ENCODE measurements around the gene ZDHHC14.

The ZDHHC14 gene

DNA sequence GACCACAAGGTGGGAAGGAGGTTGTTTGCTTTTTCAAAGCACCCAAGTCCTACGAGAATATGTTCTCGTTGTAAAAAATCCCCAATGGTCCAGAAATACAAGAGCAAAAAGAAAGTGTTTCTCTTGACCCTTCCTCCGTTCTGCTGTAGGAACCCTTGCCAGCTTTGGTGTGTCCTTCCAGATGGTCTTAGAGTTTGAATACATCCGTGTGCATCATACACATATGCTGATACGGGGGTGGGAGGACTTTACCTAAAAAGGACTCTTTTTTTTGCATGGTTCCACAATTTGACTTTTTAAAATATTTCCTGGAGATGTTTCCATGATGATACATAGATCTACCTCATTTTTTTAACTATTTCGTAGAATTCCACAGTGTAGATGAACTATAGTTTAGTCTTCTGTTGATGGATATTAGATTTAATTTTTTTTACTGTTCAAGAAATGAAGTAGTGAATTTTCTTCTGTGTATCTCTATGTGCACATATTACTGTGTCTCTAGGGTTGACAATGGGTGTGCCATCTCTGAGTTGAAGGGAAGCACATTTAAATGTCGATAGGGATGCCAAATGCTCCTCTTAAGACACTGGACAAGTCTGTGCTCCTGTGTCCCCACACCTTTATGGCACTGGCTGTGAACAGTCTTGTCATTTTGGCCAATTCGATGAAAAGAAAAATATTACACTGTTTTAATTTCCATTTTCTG is 259.9 kb downstream of the ZDHHC14 start:
- H3K9ac ChIP-seq (ENCODE audit: low read length in 2 of 2): no peak overlapping the region
- no peak overlapping the region for H3K27ac ChIP-seq (ENCODE audit: low read length)
- no peak overlapping the region for H3K4me3 ChIP-seq (ENCODE audit: low read length in 2 of 2)
- no peaks in the 10 kb centered on the region for H3K9me3 ChIP-seq (ENCODE audit: control insufficient read depth in 2 of 2, low read length in 2 of 2)
- H3K27me3 ChIP-seq (ENCODE audit: control insufficient read depth in 1 of 2, insufficient read depth in 2 of 2, low read length in 2 of 2): no peaks in the 10 kb centered on the region
- no peaks in the 10 kb centered on the region for H3K36me3 ChIP-seq (ENCODE audit: control insufficient read depth in 2 of 2, insufficient read depth in 2 of 2, low read length in 2 of 2)
- H3K4me1 ChIP-seq (ENCODE audit: control insufficient read depth, insufficient read depth, low read length): peaks cover 10% of the 10 kb centered on the region

DNA sequence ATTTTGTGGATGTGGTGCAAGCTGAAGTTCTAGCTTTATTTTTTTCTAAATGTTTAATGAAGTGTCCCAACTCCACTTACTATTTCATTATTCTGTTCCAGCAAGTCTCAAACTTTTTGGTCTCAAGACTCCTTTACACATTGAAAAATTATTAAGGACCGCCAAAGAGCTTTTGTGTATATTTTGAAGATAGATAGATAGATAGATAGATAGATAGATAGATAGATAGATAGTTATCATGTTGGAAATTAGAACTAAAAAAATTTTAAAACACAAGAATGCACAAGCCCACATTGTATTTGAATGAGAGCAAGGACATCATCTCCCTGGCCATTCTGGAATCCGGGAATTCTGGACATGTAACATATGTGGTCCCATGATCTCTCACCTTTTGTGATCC is 260.8 kb downstream of the ZDHHC14 start:
- H3K4me3 ChIP-seq (ENCODE audit: low read length in 2 of 2): no peak overlapping the region
- no peaks in the 10 kb centered on the region for H3K27me3 ChIP-seq (ENCODE audit: control insufficient read depth in 1 of 2, insufficient read depth in 2 of 2, low read length in 2 of 2)
- peaks cover 10% of the 10 kb centered on the region for H3K4me1 ChIP-seq (ENCODE audit: control insufficient read depth, insufficient read depth, low read length)
- H3K9ac ChIP-seq (ENCODE audit: low read length in 2 of 2): no peak overlapping the region
- H3K9me3 ChIP-seq (ENCODE audit: control insufficient read depth in 2 of 2, low read length in 2 of 2): no peaks in the 10 kb centered on the region
- no peaks in the 10 kb centered on the region for H3K36me3 ChIP-seq (ENCODE audit: control insufficient read depth in 2 of 2, insufficient read depth in 2 of 2, low read length in 2 of 2)
- H3K27ac ChIP-seq (ENCODE audit: low read length): no peak overlapping the region

DNA sequence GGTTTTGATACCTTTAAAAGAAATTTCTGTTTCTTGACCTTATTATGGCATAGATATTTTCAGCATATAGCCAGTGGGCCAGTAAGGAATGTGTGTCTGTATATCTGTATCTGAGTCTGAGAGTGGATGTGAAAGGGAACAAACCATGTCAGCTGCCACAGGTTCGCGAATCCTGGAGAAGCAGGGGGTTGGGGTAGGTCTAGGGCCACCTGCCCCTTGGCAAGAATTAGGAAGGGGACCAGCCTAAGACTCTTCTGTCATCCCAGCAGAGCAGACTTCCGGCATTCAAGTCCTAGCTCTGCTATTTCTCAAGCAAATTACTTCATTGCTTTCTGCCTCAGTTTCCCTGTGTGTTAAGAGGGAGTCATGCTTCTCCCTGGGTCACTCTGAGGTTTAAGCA is 261.7 kb downstream of the ZDHHC14 start:
- H3K9me3 ChIP-seq (ENCODE audit: control insufficient read depth in 2 of 2, low read length in 2 of 2): no peaks in the 10 kb centered on the region
- H3K4me3 ChIP-seq (ENCODE audit: low read length in 2 of 2): no peak overlapping the region
- no peaks in the 10 kb centered on the region for H3K36me3 ChIP-seq (ENCODE audit: control insufficient read depth in 2 of 2, insufficient read depth in 2 of 2, low read length in 2 of 2)
- no peak overlapping the region for H3K9ac ChIP-seq (ENCODE audit: low read length in 2 of 2)
- H3K27ac ChIP-seq (ENCODE audit: low read length): no peak overlapping the region
- no peaks in the 10 kb centered on the region for H3K27me3 ChIP-seq (ENCODE audit: control insufficient read depth in 1 of 2, insufficient read depth in 2 of 2, low read length in 2 of 2)
- H3K4me1 ChIP-seq (ENCODE audit: control insufficient read depth, insufficient read depth, low read length): peaks cover 10% of the 10 kb centered on the region

DNA sequence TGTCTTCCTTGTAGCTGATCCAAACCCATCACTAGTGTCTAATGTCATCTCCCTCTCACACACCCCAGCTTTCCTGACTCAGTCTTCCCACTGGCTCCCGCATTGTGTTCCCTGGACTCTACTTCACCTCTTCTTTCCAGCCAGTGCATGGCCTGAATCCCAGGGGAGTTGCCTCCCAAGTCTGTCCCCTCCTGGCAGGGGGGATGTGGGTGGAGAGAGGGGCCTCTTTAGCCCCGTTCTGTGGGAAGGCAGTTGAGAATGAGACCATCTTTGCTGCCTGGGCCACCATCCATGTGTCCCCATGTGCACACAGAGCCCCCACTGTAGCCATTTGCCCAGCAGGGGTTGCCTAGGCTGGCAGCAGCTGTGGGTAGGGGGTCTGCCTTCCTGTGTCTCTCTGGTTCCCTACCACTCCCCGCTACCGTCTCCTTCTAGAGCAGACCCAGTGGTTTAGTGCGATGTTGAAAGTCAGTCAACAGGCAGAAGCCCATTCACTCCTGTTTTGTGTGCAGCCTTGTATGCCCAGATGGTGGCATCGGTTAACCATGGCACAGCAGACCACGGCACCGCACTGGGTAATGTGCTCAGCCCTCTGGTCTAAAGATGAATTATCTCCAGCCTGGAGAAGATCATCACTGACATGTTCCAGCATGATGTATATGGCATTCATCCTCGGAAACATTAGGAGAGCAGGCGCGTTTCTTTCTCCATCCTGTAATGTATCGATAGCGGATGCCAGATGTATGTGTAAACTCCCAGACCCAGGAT is 263.2 kb downstream of the ZDHHC14 start:
- Histone ChIP-seq H3K4me1 (ENCODE audit: control insufficient read depth, insufficient read depth, low read length) (peaks cover 10% of the 10 kb centered on the region), H3K36me3 (ENCODE audit: control insufficient read depth in 2 of 2, insufficient read depth in 2 of 2, low read length in 2 of 2) (no peaks in the 10 kb centered on the region), H3K27ac (ENCODE audit: low read length) (no peak overlapping the region), H3K4me3 (ENCODE audit: low read length in 2 of 2) (no peak overlapping the region), H3K9ac (ENCODE audit: low read length in 2 of 2) (no peak overlapping the region), H3K27me3 (ENCODE audit: control insufficient read depth in 1 of 2, insufficient read depth in 2 of 2, low read length in 2 of 2) (no peaks in the 10 kb centered on the region), H3K9me3 (ENCODE audit: control insufficient read depth in 2 of 2, low read length in 2 of 2) (no peaks in the 10 kb centered on the region)

DNA sequence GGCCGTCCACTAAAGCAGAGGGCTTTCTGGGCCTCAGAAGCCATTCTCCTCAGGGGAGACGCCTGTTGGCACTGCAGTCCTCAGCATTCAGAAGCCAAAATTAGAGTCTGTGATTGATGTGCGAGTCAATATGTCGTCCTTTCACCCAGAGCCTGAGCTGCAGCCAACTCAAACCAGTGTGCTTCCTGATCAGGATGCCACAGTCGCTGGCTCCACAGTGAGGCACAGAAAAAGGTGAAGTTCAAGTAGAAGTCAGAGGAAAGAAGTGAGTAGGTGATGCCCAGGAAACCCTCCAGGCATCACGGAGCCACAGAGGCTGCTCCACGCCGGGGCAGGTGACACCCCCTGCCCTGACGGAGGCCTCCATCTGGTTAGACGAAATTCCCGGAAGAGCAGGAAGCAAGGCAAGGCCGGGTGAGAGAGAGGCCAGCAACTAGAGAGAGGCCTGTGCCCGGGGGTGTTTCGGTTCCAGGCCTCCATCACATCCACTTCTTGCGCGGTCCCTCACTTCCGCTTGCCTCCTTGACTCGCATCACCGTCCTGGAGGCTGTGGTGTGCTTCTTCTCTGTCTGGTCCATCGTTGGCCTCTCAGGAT is 264.3 kb downstream of the ZDHHC14 start:
- no peak overlapping the region for H3K4me3 ChIP-seq (ENCODE audit: low read length in 2 of 2)
- no peaks in the 10 kb centered on the region for H3K27me3 ChIP-seq (ENCODE audit: control insufficient read depth in 1 of 2, insufficient read depth in 2 of 2, low read length in 2 of 2)
- no peak overlapping the region for H3K9ac ChIP-seq (ENCODE audit: low read length in 2 of 2)
- H3K27ac ChIP-seq (ENCODE audit: low read length): no peak overlapping the region
- H3K4me1 ChIP-seq (ENCODE audit: control insufficient read depth, insufficient read depth, low read length): peaks cover 21% of the 10 kb centered on the region
- H3K9me3 ChIP-seq (ENCODE audit: control insufficient read depth in 2 of 2, low read length in 2 of 2): no peaks in the 10 kb centered on the region
- no peaks in the 10 kb centered on the region for H3K36me3 ChIP-seq (ENCODE audit: control insufficient read depth in 2 of 2, insufficient read depth in 2 of 2, low read length in 2 of 2)

DNA sequence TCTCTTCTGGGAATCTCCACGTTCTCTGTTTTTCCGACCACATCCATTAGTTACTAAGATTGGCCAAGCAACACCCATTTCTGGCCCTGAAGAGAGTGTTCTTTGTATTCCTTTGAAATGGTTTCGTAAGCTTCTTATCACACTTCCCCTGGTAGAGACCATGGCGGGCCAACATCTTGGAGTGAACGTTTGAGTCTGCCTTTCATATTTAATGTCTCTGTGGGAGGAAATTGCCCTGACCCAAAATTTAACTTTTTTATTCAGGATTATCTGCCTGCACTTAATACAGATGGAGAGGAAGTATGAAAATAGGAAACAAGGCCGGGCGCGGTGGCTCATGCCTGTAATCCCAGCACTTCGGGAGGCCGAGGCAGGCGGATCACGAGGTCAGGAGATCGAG is 265.0 kb downstream of the ZDHHC14 start:
- Histone ChIP-seq H3K9ac (ENCODE audit: low read length in 2 of 2) (no peak overlapping the region), H3K4me1 (ENCODE audit: control insufficient read depth, insufficient read depth, low read length) (peaks cover 27% of the 10 kb centered on the region), H3K27me3 (ENCODE audit: control insufficient read depth in 1 of 2, insufficient read depth in 2 of 2, low read length in 2 of 2) (no peaks in the 10 kb centered on the region), H3K9me3 (ENCODE audit: control insufficient read depth in 2 of 2, low read length in 2 of 2) (no peaks in the 10 kb centered on the region), H3K36me3 (ENCODE audit: control insufficient read depth in 2 of 2, insufficient read depth in 2 of 2, low read length in 2 of 2) (no peaks in the 10 kb centered on the region), H3K27ac (ENCODE audit: low read length) (no peak overlapping the region), H3K4me3 (ENCODE audit: low read length in 2 of 2) (no peak overlapping the region)

DNA sequence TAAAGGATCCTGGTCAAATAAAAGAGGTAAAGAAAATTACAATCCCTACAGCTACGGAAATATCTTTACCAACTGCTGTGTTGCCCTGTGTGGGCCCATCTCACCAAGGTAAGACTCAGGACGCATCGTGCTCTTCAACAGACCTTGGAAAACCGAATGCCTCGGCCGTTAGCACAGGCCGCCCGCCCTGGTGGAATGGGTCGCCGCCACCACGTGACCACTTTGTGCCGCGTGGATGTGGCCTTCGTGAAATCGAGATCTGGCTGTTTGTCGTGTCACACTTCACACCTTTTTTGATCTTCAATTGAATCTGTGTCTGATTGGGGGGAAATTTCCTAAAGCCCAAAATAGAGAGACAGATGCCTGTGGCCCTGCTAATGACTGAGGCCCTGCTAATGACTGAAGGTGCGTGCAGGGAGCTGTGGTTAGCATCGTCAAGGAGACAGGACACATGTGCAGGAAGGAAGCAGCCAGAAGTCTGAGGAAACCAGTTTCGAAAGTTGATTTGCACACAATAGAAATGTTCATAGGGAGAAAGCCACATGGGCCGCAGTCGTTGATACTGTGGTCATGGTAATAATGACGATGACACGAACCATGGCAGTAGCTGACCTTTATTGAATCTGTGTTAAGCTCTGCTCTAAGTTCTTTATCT is 266.4 kb downstream of the ZDHHC14 start:
- Histone ChIP-seq H3K36me3 (ENCODE audit: control insufficient read depth in 2 of 2, insufficient read depth in 2 of 2, low read length in 2 of 2) (no peaks in the 10 kb centered on the region), H3K9me3 (ENCODE audit: control insufficient read depth in 2 of 2, low read length in 2 of 2) (no peaks in the 10 kb centered on the region), H3K4me3 (ENCODE audit: low read length in 2 of 2) (no peak overlapping the region), H3K27me3 (ENCODE audit: control insufficient read depth in 1 of 2, insufficient read depth in 2 of 2, low read length in 2 of 2) (no peaks in the 10 kb centered on the region), H3K27ac (ENCODE audit: low read length) (no peak overlapping the region), H3K4me1 (ENCODE audit: control insufficient read depth, insufficient read depth, low read length) (peaks cover 27% of the 10 kb centered on the region), H3K9ac (ENCODE audit: low read length in 2 of 2) (no peak overlapping the region)

DNA sequence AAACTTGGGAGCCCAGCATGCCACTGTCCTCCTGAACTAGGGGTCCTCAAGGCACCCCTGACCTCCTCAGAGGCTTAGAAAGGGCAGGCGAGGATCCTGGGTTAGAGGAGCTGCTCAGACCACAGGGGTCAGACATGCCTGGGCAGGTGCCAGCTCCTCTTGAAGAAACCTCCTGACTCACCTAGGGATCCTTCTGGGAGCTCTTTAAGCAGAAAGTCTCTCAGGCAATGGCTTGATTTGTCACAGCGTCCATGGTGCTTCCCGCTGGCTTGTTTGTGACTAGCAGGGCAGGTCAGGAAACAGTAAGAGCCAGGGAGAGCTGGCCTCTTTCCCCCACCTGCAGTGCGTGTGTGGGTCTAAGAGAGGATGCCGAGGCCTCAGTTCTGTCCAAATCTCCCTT is 267.6 kb downstream of the ZDHHC14 start:
- peaks cover 27% of the 10 kb centered on the region for H3K4me1 ChIP-seq (ENCODE audit: control insufficient read depth, insufficient read depth, low read length)
- peaks cover 0 to 2% of the 10 kb centered on the region in 2 donors for H3K36me3 ChIP-seq (ENCODE audit: control insufficient read depth in 2 of 2, insufficient read depth in 2 of 2, low read length in 2 of 2)
- H3K4me3 ChIP-seq (ENCODE audit: low read length in 2 of 2): no peak overlapping the region
- H3K27ac ChIP-seq (ENCODE audit: low read length): no peak overlapping the region
- H3K27me3 ChIP-seq (ENCODE audit: control insufficient read depth in 1 of 2, insufficient read depth in 2 of 2, low read length in 2 of 2): no peaks in the 10 kb centered on the region
- H3K9me3 ChIP-seq (ENCODE audit: control insufficient read depth in 2 of 2, low read length in 2 of 2): no peaks in the 10 kb centered on the region
- H3K9ac ChIP-seq (ENCODE audit: low read length in 2 of 2): no peak overlapping the region

DNA sequence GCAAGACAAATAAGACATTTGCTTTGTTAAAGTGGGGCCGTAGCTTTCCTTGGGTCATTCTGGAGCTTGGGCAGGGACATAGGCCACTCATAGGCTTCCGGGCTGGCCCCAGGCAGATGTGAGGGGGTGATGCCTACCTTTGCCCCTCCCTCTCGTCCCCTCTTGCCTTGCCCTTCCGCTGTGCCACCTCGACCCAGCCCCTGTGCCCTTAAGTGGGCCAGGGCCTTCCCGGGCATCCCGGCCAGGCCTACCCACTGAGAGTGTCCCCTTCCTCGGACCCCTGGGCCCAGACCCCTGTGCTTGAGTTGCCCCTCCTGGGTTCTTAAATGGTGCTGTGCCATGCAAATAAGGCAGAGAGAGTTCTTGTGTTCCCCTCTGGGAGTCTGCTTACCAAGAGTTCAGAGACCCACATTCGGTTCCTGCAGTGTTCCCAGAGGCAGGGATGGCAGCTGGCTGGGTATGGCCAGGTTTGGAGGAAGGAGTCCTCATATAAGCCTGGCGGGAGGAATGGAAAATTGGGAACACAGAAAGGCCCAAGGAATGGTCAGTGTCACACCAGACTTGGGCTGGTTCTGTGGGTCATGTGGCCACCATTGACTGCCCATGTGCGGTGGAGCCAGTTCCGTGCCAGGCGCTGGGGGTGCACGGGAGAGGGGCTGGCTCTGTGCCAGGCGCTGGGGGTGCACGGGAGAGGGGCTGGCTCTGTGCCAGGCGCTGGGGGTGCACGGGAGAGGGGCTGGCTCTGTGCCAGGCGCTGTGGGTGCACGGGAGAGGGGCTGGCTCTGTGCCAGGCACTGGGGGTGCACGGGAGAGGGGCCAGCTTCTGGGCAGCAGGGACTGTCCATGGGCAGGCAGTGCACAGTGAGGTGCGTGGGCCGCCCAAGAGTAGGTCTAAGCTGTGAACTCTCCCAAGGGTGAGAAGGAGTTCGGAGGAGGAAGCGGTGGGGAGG is 268.6 kb downstream of the ZDHHC14 start:
- Histone ChIP-seq H3K27ac (ENCODE audit: low read length) (peak overlapping the region; percentile 62), H3K36me3 (ENCODE audit: control insufficient read depth in 2 of 2, insufficient read depth in 2 of 2, low read length in 2 of 2) (peaks cover 0 to 4% of the 10 kb centered on the region in 2 donors), H3K27me3 (ENCODE audit: control insufficient read depth in 1 of 2, insufficient read depth in 2 of 2, low read length in 2 of 2) (no peaks in the 10 kb centered on the region), H3K4me3 (ENCODE audit: low read length in 2 of 2) (peak overlapping the region; percentile 52 to 69), H3K9ac (ENCODE audit: low read length in 2 of 2) (no peak overlapping the region), H3K9me3 (ENCODE audit: control insufficient read depth in 2 of 2, low read length in 2 of 2) (no peaks in the 10 kb centered on the region), H3K4me1 (ENCODE audit: control insufficient read depth, insufficient read depth, low read length) (peaks cover 20% of the 10 kb centered on the region)

DNA sequence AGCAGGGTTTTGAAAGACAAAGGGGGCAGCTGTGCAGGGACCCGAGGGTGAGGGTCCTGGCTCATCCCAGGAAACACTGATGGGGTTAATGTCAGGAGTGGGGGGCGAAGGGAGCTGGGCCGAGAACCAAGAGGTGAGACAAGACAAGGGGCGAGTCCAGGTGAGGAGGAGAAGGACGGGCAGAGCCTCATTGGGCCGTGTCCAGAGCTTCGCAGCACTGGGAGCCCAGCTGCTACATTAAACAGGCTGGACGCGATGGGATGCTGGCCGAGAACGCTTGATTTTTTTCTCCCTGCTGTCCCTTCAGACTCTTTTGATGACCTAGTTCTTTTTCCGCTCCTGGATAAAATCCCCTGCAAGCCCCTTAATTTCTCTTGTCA is 269.3 kb downstream of the ZDHHC14 start:
- Histone ChIP-seq H3K9ac (ENCODE audit: low read length in 2 of 2) (no peak overlapping the region), H3K36me3 (ENCODE audit: control insufficient read depth in 2 of 2, insufficient read depth in 2 of 2, low read length in 2 of 2) (peaks cover 0 to 4% of the 10 kb centered on the region in 2 donors), H3K4me1 (ENCODE audit: control insufficient read depth, insufficient read depth, low read length) (peaks cover 17% of the 10 kb centered on the region), H3K27me3 (ENCODE audit: control insufficient read depth in 1 of 2, insufficient read depth in 2 of 2, low read length in 2 of 2) (no peaks in the 10 kb centered on the region), H3K9me3 (ENCODE audit: control insufficient read depth in 2 of 2, low read length in 2 of 2) (no peaks in the 10 kb centered on the region), H3K27ac (ENCODE audit: low read length) (peak overlapping the region; percentile 62), H3K4me3 (ENCODE audit: low read length in 2 of 2) (peak overlapping the region; percentile 52 to 69)
